ENCODE measurements around the gene CYP2D6. TPM values are rescaled to one million over a fixed set of nuclear protein-coding genes. Genes with fewer than 3 reads are reported as not detected.

Gene CYP2D6
- total and polyA plus RNA-seq, 2 of the 13 experiments (the other 11 are each of a cell fraction or from before 2014, with no cell fraction given) = 1.0 to 3.7 TPM

GRCh38 chr22:42079319-42080251 is 51.0 kb downstream of the CYP2D6 start, which contains the start of gene SMDT1 (continued):
- no peak; the same call in 1 of the 2 replicates for TF ChIP-seq ZBTB26 (CRISPR knock-in tag; IDR thresholded peaks at IDR 0.05; ENCODE audit: borderline replicate concordance)
- no peak for TF ChIP-seq HNF1A (IDR thresholded peaks at IDR 0.05; ENCODE audit: low read depth)
- peak; percentile 73; the same call in 1 of the 2 replicates for TF ChIP-seq HNF1A (CRISPR knock-in tag; IDR thresholded peaks at IDR 0.05; ENCODE audit: borderline replicate concordance)
- peak; percentile 73 for TF ChIP-seq MAZ (IDR thresholded peaks at IDR 0.05; ENCODE audit: borderline replicate concordance, low read depth, low read length)
- TF ChIP-seq MAZ (CRISPR knock-in tag; IDR thresholded peaks at IDR 0.05; ENCODE audit: low read depth) = peak; percentile 81; the same call in 1 of the 2 replicates
- no peak for TF ChIP-seq ZNF570 (CRISPR knock-in tag; IDR thresholded peaks at IDR 0.05; ENCODE audit: borderline replicate concordance)
- no peak for TF ChIP-seq MAFG (CRISPR knock-in tag; IDR thresholded peaks at IDR 0.05)
- TF ChIP-seq ZNF777 (CRISPR knock-in tag; IDR thresholded peaks at IDR 0.05) = peak; percentile 95
- no peak for TF ChIP-seq RBAK (CRISPR knock-in tag; IDR thresholded peaks at IDR 0.05)
- TF ChIP-seq SAFB2 (CRISPR knock-in tag; IDR thresholded peaks at IDR 0.05; ENCODE audit: borderline replicate concordance, low read depth) = 0 out of 2 replicates have a peak, but pooled peaks have one; percentile 54
- 0 out of 2 replicates have a peak, but pooled peaks have one; percentile 42 for TF ChIP-seq WIZ (CRISPR knock-in tag; IDR thresholded peaks at IDR 0.05)
- no peak for TF ChIP-seq RARA (CRISPR knock-in tag; IDR thresholded peaks at IDR 0.05)
- TF ChIP-seq TEF (CRISPR knock-in tag; IDR thresholded peaks at IDR 0.05) = no peak
- TF ChIP-seq EP300 (IDR thresholded peaks at IDR 0.05; ENCODE audit: low read depth in 2 of 2, low read length in 2 of 2) = no peak
- no peak for TF ChIP-seq EP300 (CRISPR knock-in tag; IDR thresholded peaks at IDR 0.05; ENCODE audit: borderline replicate concordance)
- TF ChIP-seq PRDM10 (CRISPR knock-in tag; IDR thresholded peaks at IDR 0.05; ENCODE audit: low read depth) = peak; percentile 34; the same call in 1 of the 2 replicates

All from HepG2 (cell line).